ENCODE results near the gene TMEM135. TPM values are rescaled to one million over a fixed set of nuclear protein-coding genes. Genes with fewer than 3 reads are reported as not detected.

Gene TMEM135
- total RNA-seq, 1 donor from 2014 or later, result 12.6 TPM

Other genes with a start within 250 kb of the TMEM135 start
- gene PRSS23, start 237.4 kb upstream of the TMEM135 start, total RNA-seq, result 64.2 and 77.2 TPM in 2 replicates
- 3.2 and 4.7 TPM in 2 replicates for gene FZD4, start 82.5 kb upstream of the TMEM135 start, total RNA-seq